ENCODE measurements around the gene C9orf72.

Gene C9orf72

DNA sequence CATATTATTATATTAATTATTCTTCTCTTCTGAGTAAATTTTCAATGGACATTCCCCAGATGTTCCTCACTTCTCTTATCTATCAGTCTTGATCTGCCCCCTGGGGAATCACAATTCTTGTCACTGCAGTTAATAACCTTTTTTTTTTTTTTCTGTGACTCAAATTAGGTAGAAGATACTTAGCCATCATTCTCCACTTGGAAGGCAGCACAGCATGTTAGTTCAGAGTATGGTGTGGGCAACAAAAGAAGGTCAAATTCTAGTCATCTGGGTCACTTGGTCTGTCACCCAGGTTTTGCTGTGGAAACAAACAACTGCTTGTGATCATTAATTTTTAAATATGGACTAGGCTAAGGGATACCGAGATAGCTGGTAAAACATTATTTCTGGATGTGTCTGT, 35.5 kb downstream of the C9orf72 start:
- peak; percentile 68 for DNase-seq

DNA sequence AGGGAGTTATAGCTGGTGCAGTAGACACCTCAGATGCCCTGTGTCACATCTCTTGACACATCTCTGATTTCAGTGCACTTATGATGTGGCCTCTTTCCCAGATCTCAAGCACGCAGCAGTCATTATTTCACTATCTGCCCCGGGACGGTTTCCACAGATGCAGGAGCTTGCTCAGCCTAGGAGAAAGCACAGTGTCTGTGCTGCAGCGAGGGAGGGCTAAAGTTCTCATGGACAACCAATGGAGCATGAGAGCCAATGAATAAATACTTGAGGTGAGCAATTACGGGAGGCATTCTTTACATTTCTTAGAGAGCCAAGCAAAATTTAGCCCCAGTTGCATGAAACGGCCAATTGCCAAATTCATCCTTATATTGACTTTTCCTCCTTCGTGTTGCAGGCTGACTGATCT, 36.2 kb downstream of the C9orf72 start:
- DNase-seq, result no peak

DNA sequence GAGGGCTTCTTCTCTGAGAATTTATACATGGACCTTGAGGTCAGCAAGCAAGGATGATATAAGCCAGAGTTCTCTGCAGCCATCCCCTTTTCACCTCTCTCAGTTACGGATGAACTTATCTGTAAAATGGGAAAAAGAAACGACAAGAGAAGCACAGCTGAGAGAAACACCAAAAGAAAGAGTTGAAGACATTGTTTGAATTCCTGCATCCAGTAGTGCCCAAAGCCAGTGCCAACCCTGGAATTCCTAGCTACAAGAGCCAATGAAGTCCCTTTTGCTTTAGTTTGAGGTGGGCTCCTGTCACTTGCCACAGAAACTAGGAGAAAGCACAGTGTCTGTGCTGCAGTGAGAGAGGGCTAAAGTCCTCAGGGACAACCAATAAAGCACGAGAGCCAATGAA, 37.1 kb downstream of the C9orf72 start:
- no peak for DNase-seq

- no peak for DNase-seq
These were observed 37.6 kb downstream of the C9orf72 start for GRCh38 chr9:27535701-27536118.

DNA sequence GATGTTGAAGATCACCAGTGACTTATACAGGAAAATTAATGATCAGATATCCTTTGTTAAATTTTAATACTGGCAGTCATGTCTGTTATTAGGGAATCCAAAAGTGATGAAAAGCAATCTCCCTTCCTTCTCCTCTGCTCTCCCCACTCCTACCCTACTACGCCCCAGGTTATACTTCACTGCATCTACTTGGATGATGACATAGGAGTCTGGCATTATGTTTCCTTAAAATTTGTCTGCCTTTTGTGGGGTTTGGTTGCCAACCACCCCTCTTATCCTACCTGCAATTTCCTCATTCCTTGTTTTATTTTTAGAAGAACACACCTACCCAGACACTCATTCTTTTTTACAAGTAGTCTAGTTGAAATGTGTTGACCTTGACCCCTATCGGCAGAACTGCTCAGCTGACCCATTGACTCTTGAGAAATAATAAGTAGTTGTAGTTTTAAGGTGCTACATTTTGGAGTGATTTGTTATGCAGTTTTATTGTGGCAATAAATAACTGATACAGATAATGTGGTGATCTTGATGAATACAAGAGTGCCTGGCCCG, 38.5 kb downstream of the C9orf72 start:
- DNase-seq, result no peak

DNA sequence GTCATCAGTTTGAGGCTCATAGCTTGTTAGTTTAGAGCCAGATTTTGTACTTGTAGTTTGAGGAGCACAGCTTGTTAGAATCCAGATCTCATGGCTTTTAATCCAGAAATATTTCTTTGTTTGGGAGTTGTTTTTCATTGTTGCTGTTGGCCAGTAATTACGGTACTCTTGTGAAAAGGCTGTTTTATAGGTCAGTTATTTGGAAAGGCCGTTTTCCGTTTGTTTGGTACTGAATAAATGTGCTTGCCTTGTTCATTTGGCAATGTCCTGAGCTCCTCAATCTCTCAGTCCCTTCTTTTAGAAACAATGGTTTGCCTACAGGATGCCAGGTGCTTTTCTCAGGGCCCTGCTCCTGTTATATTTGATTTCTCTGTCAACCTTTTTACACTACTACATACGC, 39.1 kb downstream of the C9orf72 start:
- no peak for DNase-seq

DNA sequence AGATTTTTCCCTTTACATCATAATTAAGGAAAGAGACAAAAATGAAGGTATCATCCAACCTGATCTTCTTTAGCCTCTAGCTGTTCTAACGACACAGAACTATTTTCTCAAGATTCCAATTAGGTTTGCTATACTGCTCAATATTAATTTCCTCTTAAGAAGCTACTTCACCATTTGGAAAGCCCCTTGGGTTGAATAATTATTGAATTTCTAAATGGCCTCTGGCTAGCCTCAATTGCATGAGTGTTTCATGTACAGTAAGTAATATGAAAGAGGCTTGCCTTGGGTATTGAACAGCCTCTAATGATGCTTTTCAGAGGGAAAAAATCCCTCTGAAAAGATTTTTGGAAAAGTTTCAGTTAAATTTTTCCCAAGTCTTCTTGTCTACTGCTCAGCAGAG, 40.0 kb downstream of the C9orf72 start:
- no peak for DNase-seq

DNA sequence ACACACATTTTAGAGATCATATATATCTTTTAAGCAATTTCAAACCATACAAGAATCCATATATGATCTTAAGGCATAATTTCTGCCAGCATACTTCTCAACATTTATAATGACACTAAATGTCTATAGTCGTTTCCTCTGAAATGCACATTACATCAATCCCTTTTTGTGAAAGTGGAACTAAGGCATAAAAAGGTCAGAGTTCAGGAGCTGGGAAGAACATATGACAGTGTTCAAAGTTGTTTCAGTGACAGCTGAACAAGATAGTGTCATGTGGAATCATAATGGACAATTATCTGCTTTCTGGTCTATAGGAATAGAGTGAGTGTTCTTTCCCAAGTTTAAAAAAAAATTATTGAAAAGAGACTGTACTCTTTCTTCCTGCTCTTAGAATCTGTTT, 41.2 kb downstream of the C9orf72 start:
- no peak for DNase-seq

DNA sequence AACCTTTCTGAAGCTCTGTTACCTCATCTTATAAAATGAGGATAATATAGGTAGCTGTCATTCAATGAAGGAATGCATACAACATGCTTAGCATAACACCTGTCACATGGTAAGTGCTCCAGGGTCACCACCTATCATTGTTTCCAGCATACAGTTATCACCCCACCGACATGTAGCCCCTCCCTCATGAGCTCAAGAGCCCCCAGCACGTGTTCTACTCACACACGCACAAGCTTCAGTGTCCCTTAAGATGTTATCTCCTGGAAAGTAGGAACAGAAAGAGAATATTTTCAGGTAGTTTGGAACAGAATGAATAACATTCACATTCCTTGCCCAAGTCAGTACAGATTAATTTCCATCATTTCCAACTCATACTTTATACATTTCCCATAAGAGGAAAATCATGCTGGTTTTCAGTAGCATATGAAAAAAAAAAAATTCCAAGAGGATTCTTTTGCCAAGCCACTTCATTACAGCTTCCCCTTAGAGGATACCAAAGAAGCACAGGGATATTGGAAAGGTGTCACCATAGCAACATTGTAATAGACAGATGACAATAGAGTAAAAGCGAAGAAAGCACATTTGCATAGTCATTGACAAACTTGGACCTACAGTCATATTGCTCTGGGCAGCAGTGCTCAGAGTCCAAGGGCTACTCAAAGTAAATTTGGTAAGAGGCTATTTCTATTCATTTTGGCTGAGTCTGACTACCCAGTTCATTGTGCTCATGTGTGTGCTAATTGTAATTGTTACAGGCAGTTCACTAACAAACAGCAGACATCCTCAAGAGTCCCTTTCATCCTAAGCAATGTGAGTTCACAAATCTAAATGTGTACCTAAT, 42.1 kb downstream of the C9orf72 start:
- no peak for DNase-seq

DNA sequence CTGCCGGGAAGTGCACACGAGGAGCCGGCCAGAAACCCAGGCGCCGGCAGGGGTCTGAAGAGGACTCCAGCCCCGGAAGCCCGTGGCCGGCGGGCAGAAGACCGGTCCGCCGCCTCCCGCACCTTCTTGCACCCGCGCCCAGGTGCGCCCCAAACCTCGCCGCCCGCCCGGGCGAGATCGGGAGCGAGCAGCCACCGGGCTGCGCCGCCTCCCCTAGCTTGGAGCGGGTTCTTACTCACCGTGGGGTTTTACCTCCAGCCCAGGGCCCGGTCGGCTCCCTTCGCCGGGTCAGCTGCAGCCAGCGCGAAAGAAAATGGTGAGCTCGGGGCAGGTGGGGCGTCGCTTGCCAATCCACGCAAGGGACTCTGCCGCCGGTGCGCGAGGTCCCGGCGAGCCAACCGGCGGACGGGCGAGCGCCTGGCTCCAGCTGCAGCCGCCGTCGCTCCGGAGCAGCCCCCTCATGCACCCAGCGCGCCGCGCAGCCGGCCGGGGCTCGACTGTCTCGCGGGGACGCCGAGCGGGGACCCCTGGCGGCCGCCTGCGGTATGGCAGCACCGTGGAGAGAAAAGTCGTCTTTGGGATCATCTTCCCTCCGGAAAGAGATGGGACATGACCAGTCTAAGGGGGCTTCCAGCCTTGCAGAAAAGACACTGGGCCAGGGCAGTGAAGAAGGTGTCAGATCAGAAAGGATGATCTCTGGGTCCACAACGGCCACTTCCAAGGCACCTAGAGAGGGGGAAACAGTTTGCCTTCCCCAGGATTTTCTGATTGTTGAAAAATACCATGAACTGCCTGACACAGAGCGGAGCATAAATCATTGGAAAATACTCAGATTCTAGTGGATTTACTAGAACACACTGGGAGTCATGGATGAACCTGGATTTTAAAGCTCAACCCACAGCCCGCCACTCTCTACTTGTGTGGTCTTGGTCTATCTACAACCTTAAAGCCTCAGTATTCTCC, 43.7 kb downstream of the C9orf72 start, which contains the start of gene MOB3B:
Gene MOB3B, minus strand, starts transcription at position 499 of the 963 bp plus-strand sequence. CDS start 74,264 bp downstream, outside the sequence.
- DNase-seq, result peak; percentile 94

DNA sequence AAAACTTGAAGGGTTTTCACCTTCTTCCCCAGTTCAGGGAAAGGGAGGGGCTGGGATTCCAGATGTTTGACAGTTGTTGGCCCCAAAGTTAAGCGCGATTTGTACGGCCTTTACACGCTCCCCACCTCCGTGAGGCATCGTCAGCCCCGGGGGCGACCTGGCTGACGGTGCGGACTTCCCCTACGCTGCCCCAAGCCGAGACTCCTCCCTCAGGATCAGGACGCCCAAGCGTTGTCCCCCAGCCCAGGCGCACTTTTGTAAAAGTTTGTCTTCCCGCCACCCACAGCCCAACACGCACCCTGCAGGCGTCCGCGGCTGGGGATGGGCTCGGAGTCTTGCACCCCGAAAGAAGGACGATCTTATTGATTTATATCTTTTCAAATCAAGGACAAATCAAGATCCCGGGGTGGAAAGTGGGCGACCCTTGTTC, 44.4 kb downstream of the C9orf72 start:
- no peak for DNase-seq

DNA sequence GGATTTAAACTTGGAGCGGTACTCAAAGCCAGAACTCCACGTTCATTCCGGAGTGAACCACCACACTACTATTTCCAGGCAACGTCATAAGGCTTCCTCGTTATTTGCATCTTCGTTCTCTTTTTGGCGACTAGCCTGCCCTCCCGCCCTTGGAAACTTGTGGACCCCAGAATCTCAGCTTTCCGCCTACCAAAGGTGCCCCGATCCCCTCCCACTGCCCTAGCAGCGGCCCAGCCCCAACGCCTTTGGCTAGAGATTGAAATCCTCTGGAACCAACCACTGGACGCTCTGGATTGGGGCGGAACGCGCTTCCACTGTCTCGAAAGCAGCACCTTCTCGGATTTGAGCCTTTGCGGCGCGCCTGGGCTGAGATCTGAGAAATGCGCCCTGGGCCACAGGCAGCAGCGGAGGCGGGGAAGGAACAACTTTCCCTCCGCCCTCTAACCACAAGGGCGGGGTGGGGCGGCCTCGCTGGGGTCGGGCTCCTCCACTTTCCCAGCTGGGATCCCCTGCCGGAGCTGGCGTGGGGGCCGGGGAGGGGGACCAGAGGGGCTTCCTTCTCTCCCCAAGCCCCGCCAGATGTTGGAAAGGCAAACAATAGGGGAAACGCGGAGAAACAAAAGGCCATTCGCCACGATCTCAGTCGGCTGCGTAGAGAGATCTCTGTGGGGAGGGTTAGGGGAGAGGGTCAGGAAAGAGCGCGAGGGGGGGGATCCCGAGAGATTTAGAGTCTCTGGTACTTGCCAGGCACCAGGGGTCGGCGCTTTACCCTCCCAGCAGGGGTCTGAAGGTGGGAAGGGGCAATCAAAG, 45.0 kb downstream of the C9orf72 start:
- peak; percentile 74 for DNase-seq

GRCh38 chr9:27527702-27528075, 45.6 kb downstream of the C9orf72 start:
- DNase-seq, result no peak

GRCh38 chr9:27524236-27524635, 49.0 kb downstream of the C9orf72 start, which contains the start of gene IFNK:
TSS of gene IFNK (plus strand) at chr9:27524290. CDS start at chr9:27524337, 47 bp downstream.
- no peak for DNase-seq

DNA sequence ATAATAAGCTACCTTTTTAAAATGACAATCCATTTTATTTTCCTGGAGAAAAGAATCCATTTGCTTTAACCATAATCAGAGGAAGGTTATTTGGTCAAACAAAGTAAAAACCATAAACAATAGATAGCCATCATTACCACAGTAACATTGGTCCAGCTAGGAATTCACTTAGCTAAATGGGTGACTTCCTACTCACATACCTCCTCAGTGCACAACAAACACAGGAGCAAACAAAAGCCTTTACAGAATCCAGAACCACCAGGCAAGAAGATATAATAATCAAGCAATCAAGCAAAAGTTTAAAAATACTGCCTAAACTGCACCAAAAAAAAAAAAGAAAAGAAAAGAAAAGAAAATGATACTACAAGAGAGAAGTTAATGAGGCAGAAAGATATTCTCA, 50.1 kb downstream of the C9orf72 start:
- DNase-seq, result no peak

DNA sequence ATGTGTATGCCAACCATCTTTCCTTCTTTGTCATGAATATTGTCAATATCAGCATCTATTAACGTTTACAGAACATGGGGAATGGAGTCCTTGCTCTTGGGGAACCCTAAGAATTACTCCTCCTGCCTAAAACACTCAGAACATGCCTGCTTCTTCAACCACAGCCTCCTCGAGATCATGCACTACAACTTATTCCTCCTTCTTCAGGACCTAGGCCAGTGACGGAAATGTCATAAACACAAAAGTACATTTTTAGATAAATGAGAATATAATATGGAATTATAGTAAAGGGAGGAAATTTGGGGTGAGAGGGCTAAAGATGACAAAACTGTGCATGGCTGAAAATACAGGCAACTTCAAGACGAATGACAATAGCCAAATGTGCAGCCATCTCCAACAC, 52.3 kb downstream of the C9orf72 start:
- DNase-seq, result no peak

DNA sequence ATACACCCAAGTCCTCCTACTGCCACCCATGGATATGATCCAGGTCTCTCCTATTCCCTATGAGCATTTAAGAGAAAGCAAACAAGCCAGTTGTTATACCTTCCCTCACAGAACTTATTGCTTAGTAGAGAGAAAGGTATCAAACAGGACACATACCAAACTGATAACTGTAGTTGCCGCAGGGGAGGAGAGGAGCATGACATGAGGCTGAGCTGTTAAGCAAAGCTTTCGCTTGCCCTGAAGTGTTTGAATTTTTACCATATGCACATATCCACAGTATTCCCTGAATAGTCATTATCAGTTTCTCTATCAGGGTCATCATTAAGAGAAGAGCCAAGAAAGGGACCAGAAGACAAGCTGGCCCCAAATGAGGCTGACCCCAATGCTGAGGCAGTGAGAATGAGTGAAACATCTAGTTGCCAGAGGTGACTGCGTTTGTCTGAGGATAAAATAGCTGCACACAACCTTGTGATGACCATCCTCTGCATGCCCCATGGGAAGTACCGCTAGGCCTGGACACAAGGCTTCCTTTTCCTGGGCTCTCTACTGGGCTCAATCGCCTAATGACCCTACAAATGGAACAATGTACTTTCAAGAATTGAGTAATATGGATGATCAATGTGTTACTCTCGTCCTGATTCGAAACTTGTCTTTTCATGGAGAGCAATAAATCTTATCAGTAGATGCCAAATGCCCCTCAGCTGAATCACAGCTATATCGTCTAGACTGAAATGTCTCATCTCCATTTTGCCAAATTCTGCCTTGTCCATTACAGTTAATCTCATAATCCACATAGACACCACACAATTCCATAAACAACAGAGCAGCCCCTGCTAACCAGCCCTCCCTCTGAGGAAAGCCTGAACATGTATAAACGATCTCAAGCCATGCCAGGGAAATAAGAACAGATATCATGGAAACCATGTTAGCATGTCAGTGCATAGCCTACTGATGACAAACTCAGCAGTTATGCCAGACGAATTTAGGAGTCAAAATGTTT, 53.5 kb downstream of the C9orf72 start:
- DNase-seq, result no peak

DNA sequence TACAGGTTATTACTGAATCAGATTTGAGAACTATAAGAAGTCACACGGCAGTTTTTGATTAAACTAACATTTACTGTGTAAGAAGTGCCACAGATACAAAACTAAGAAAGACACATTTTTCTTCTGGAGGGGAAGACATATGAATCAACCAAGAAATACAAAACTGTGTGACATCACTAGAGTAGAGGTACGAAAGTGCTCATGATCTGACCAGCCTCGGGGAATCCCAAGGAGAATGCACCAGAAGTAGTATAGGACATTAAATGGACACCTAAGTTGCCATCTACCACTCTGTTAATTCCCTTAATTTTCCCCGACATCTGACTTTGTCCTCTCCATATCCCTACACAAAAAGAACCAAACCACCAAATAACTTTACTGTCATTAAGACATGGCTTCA, 54.5 kb downstream of the C9orf72 start:
- no peak for DNase-seq

DNA sequence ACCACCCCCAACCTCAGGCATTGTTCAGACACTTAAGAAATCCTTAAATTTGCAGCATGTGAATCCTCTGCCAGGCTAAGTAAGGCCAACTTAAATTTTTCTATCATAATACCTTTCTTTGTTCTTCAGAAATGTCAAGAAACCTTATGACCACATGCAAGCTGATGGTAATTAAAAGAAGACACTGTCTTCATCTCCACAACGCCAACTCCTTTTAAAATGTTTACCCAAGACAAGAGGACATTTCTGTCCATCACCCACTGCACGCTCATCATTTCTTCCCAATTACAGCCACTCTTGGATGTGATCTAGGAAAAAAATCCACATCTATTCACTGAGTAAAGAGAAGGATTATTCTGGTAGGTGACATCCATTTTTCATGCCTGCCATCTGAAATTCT, 55.3 kb downstream of the C9orf72 start:
- DNase-seq, result no peak

DNA sequence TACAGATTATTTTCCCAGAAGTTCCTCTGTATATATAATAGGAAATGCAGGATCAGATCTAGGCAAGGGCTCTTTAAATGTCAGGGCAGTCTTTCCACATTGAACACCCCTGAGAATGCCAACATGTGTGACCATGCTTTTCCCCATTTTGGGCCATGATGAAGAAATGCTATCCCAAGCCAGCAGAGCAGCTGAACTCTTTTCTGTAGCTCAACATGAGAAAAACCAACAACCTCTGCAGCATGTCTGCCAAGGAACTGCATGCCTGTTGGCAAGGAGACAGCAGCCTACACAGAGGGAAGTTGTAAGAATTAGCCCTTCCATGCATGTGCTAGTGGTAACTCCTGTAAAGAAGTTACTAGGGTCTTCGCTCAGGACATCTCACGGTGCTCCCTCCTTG, 58.7 kb downstream of the C9orf72 start:
- no peak for DNase-seq

GRCh38 chr9:27511771-27512170, 61.5 kb downstream of the C9orf72 start:
- no peak for DNase-seq
